ENCODE results near the gene CTF1.

CTF1 gene

DNA sequence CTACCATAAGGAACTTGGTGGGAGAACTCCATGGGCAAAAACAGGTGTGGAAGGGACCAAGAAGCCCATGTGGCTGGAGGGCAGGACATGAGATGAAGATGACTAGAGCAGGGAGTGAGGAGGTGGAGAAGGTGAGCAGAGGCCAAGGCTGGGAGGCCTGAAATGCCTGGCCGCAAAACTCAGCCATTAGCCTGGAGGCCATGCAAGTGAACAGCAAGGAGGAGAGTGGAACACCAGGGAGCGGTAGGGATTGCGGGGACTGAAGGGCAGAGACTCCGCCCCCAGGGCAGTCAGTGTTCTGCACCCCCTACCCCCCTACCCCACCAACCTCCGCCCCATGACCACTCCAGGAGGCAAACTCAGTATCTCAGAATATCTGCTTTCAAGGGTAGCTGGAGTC is 19.5 kb upstream of the CTF1 start:
- H3K4me3 ChIP-seq (ENCODE audit: low read depth, low read length) = peak overlapping the region; percentile 71
- DNase-seq (ENCODE audit: low read depth) = peak; percentile 35
- TF ChIP-seq, protein P1, sequence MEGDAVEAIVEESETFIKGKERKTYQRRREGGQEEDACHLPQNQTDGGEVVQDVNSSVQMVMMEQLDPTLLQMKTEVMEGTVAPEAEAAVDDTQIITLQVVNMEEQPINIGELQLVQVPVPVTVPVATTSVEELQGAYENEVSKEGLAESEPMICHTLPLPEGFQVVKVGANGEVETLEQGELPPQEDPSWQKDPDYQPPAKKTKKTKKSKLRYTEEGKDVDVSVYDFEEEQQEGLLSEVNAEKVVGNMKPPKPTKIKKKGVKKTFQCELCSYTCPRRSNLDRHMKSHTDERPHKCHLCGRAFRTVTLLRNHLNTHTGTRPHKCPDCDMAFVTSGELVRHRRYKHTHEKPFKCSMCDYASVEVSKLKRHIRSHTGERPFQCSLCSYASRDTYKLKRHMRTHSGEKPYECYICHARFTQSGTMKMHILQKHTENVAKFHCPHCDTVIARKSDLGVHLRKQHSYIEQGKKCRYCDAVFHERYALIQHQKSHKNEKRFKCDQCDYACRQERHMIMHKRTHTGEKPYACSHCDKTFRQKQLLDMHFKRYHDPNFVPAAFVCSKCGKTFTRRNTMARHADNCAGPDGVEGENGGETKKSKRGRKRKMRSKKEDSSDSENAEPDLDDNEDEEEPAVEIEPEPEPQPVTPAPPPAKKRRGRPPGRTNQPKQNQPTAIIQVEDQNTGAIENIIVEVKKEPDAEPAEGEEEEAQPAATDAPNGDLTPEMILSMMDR (IDR thresholded peaks at IDR 0.05; ENCODE audit: insufficient read depth, low read depth, low read length, missing control alignments) = no peak

DNA sequence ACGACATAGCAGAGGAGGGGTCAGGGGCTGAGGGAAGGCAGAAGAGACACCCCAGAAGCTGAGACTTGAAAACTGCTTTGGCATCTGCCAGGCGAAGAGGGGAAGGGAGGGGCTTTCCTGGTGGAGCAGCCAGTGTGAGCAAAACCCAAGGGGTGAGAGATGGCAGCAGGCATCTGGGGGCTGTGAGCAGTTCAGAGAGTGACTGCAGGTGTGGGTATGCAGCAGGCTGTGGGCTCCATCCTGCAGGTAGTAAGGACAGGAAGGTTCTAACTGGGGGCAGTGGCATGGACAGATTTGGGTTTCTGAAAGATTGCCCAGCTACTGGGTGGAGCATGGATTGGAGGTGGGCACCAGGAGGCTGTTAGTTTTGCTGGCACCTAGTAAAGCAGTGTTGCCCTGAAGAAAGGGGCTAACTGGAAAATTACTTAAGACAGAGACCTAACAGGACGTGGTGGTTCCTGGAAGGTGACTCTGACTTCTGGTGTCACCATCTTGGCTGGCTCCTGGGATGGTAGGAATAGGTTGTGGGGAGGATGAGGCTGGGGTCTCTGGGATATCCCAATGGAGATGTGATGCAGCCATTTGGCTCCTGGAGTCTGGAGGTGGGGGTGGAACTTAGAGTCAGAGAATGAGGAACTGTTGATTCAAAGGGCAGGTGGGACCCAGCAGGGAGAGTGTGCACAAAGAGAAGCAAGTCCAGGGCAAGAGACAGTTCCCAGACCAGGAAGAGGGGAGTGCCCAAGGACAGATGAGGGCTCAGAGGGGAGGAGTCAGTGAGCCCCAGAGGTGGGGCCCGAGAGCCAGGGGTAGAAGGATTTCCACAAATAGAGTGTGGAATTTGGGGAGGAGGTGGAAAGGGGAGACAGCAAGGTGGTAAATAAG is 13.7 kb upstream of the CTF1 start:
- H3K4me3 ChIP-seq (ENCODE audit: low read depth, low read length) = no peak overlapping the region
- DNase-seq (ENCODE audit: low read depth) = no peak
- TF ChIP-seq, protein P1 (IDR thresholded peaks at IDR 0.05; ENCODE audit: insufficient read depth, low read depth, low read length, missing control alignments) = no peak

DNA sequence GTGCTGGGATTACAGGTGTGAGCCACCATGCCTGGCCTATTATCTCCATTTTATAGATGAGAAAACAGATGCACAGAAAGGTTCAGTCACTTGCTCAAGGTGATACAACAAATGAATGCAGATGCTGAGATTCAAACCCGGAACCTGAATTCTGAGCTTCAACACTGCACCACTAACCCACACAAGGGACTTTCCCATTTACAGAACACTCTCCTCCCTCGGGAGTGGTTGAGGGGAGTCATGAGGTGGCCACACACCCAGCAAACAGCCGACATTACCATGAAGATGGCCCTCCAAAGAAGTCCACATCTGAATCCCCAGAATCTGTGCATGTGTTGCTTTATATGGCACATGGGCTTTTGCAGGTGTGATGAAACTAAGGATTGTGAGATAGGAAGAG is 11.7 kb upstream of the CTF1 start:
- TF ChIP-seq, protein P1 (IDR thresholded peaks at IDR 0.05; ENCODE audit: insufficient read depth, low read depth, low read length, missing control alignments) = no peak
- H3K4me3 ChIP-seq (ENCODE audit: low read depth, low read length) = no peak overlapping the region
- DNase-seq (ENCODE audit: low read depth) = peak; percentile 53

DNA sequence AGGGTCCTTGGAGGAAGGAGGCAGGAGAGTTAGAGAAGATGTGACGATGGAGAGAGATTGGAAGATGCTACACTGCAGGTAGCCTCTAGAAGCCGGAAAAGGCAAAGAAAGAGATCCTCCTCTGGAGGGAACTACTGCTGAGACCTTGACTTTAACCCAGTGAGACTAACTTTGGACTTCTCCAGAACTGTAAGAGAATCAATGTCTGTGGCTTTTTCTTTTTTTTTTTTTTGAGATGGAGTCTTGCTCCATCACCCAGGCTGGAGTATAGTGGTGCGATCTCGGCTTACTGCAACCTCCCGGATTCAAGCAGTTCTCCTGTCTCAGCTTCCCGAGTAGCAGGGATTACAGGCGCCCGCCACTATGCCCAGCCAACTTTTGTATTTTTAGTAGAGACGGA is 11.2 kb upstream of the CTF1 start:
- TF ChIP-seq, protein P1 (IDR thresholded peaks at IDR 0.05; ENCODE audit: insufficient read depth, low read depth, low read length, missing control alignments) = no peak
- H3K4me3 ChIP-seq (ENCODE audit: low read depth, low read length) = no peak overlapping the region
- DNase-seq (ENCODE audit: low read depth) = no peak

DNA sequence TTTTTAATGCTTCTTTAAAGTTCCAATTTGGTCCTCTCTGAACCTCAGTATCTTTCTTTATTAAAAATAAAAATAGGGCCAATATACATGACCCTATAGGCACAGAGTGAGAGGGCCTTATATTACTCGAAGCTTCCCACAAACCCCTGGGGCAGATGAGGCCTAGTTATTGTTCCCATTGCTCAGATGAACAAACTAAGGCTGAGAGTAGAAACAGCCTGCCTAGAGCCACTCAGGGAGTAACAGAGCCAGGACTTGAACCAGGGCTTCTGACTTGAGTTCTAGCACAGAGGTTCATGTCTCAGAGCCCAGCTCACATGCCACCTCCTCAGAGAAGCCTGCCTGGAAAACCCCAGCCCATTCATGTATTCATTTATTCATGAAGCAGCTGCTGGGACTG is 10.3 kb upstream of the CTF1 start:
- DNase-seq (ENCODE audit: low read depth) = no peak
- no peak overlapping the region for H3K4me3 ChIP-seq (ENCODE audit: low read depth, low read length)
- TF ChIP-seq, protein P1 (IDR thresholded peaks at IDR 0.05; ENCODE audit: insufficient read depth, low read depth, low read length, missing control alignments) = no peak

DNA sequence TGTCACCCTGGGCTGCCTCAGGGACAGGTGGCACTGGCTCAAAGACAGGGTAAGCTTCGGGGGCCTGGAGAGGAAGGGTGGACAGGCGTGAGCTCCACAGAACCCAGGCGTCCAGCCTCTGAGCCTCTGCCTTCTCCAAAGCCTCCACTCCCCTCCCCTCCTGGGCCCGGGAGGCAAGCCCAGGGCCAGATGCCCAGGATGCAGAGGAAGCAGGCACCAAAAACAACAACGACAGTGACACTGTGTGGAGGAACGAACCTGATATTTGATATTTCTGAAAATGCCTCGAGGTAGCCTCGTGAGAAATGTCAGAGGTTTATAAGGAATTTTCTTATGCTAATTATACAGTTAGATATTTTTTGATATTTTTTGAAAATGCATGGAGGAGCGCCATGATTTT is 8.5 kb upstream of the CTF1 start:
- TF ChIP-seq, protein P1 (IDR thresholded peaks at IDR 0.05; ENCODE audit: insufficient read depth, low read depth, low read length, missing control alignments) = no peak
- no peak for DNase-seq (ENCODE audit: low read depth)
- no peak overlapping the region for H3K4me3 ChIP-seq (ENCODE audit: low read depth, low read length)
